Frontal cortex (tissue), 4 donors: ENCODE results near the gene GSDME. TPM values are rescaled to one million over a fixed set of nuclear protein-coding genes. Genes with fewer than 3 reads are reported as not detected.

Experiments used
- DNase-seq, 2 donors: peaks; one replicate each; pipeline ENCODE4 v3.0.0; 2012; ENCODE audit warnings: low spot score in 2 of 2
- FAIRE-seq: peaks from 2 replicates; lab custom pipeline; 2012; peaks lifted over from hg19 to GRCh38; lab: Jason Lieb, UNC
- total RNA-seq: library from RNA; depleted of rRNA; stranded (reverse); fragments of >200 nt; gene quantifications from one replicate; pipeline ENCODE4 v1.2.3, GENCODE V29; 2014
- donor health status: control.
- donor health status: control.
- donor health status: control.

The GSDME gene
- total RNA-seq, 1 donor from 2014 or later = 39.5 TPM

DNA sequence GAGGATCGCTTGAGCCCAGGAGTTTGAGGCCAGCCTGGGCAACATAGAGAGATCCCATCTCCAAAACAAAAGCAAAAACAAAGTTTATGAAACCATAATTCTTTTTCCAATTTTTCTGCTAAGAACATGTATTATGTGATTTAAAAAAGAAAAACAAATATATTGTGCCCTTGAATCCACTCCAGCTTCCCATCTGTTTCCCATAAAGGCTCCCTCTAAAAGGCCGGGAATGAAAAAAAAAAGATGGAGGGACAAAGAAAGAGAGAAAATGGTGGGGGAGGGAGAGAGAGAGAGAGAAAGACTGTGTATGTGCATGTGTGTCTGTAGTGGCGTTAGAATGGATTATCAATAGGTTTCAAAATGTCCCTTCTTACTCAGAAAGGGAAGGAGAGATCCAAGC, 20.5 kb upstream of the GSDME start:
- FAIRE-seq (no peak), DNase-seq (no peak)

DNA sequence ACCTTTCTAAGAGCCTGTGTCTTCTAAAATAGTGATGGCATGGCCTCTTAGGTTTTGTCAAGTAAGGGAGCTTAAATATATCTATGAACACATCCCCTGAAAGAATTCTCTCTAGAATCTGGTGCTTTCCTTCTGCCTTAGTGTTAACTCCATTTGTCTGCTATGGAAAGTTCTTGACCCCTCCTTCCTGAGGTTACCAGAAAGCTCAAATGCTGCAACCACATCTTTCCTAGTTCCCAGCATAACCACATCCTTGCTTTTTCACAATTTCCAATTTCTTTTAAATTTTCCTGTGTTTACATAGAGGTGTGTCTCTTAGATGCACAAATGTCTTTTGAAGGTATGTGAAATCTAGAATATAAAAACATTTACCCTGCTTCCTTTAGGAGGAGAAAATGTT, 16.4 kb upstream of the GSDME start:
- FAIRE-seq (no peak), DNase-seq (no peak)

DNA sequence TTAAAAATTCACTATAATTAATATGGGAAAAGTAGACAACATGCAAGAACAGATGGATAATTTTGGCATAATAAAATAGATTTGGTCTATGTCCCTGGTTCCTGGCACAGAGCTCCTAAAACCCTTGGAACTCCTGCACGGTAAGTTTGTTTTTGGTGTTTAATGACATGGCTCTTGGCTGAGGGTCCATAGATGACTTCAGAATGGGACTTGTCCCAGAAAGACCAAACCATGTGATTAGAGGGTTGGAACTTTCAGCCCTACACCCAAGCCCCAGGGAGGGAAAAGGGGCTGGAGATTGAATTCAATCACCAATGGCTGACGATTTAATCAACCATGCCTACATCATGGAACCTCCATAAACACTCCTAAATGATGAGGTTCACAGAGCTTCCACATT, 12.6 kb upstream of the GSDME start:
- DNase-seq (no peak), FAIRE-seq (no peak)

DNA sequence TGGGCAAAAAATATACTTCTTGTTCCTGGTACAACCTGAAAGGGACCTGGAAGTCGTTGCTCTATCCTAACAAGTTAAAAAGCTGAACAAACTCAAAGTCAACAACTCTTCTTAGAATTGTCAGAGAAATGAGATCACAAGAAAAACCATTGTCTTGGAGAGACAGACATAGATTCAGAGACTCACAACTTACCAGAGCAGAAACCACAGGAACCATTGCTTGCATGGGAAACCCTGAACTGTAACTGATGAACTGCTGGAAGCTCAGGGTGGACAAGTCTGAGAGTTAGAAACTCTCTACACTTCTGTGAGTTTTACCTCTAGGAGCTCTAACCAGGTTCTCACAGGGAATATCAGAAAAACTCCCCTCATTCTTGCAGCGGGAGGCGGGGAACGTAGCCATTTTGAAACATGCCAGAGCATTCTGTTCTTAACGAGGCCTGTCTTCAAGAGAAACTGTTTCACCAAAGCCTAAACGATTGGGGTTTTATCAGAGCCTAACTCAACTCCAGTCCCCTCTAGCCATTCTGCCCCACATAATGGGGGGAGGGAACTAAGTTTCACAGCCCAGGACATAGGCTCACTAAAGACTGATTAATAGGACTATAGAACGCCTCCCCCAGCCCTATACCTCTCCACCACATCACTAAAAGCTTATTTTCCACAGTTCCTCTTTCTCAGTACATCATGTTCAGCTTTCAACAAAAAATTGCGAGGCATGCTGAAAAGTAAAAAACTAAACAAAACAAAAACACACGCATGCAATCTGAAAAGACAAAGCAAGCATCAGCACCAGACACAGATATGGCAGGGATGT, 12.0 kb upstream of the GSDME start:
- no peak for FAIRE-seq
- DNase-seq = no peak

DNA sequence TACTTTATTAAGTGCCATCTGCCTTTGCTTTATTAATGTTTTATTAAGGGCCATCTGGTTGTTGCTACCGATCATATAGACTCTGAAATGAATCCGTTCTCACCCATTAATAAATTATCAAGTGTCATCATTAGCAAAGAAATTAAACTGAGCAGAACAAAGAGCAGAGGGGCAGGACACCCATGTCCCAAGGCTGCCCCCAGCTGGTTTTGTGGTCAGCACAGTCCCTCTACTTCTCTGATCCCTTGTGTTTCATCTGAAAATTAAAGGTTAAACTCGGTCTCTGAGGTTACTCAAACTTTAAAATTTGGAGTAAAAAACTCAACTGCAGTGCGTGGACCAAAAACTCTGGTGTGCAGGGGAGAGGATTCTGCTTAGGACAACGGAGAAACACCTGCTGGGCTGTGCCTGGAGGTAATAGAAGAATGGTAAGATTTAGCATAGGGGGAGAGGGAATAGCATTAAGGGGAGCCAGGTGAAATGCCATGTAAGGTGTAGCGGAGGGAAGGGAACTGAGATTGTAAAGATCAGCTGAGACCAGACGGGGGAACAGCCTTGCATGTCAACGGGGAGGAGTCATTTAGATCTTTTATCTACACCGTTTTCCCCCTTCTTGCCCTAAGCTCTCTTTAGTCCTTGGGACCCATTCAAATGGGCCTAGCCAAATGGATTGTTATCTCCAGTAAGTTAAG, 10.8 kb upstream of the GSDME start:
- DNase-seq = no peak
- FAIRE-seq = no peak

DNA sequence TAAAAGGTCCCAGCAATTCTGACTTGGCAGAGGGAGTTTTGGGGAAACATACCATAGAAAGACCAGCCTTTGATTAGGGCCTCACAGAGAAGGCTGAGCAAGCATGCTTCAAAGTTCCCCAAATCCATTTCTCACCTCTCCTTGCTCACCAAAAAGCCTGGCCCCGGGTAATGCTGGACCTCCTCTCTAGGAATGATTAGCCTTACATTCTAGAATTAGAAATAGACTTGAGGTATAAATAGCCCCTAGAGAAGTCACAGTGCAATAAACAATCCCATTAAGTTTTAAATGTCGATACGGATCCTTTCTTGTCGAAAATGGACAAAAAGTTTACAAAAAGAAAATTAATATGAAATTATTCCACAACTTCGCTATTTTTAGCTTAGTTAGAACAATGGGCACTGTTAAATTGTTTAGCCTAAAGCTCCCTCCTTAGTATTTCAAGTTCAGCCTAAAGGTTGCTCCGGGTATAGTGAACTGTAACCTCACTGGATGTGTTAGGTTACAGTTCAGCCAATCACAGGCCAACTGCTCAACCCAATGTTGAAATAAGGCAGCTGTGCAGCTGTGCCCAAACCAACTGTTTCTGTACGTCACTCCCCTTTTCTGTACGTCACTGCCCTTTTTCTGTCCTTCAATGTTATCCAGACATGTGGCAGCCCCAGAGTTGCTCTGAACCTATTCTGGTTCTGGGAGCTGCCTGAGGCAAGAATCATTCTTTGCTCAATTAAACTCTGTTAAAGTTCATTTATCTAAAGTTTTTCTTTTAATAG, 7.9 kb upstream of the GSDME start:
- DNase-seq = no peak
- FAIRE-seq = no peak

DNA sequence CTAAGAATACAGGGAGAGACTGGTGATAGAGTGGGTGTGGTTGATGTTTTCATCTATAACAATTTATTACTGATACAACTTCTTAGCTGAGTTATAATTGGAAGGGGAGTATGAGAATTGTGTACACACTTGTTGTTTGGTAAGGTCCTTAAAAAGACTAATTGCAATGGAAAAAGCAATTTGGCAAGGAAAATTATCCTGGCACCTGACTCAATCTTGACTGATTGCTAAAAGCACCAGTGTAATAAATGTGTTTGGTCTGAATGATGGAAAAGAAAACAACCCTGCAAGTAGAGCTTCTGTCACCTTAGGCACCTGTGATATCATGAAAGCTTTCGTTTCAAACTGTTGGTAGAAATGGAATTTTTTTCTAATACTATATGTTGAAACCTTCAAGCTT, 6.7 kb upstream of the GSDME start:
- DNase-seq (no peak), FAIRE-seq (no peak)

DNA sequence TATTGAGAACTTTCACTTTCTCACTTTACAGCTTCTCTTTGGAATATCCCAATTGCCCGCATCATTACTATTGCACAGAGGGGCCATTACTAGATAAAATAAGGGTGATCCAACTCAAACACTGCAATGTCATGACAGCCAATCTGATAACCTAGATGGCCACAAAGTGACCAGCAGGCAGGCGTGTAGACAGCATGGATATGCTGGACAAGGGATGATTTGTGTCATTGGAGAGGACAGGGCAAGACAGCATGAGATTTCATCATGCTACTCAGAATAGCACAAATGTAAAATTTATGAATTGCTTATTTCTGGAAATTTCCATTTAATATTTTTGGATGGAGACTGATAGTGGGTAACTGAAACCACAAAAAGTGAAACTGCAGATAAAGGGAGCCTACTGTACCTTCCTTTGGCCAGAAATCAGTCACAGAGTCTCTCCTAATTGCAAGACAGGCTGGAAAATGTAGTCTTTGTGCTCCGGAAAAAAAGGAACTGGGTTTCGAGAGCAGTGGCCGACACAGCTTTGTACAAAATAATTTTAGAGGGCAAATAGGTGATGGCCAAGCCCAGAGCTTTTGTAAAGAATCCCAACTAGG, 6.1 kb upstream of the GSDME start:
- DNase-seq = no peak
- no peak for FAIRE-seq

DNA sequence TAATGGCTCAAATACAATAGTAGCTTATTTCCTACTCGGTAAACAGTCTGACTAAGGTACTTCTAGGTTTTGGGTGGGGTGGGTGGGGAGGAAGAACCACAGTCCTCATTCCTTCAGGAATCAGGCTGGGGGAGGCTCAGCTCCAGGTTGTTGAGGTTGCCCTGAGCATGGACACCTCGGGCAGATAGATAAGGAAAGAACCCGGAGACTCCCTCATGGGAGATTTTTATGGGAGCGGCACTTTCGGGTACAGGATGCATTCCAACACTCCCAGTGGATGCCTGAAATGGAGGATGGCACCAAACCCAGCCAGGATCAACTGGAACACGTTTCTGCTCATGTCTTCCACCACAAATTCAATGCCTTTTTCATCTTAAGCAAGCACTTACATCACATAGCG, 5.5 kb upstream of the GSDME start:
- no peak for FAIRE-seq
- no peak for DNase-seq

DNA sequence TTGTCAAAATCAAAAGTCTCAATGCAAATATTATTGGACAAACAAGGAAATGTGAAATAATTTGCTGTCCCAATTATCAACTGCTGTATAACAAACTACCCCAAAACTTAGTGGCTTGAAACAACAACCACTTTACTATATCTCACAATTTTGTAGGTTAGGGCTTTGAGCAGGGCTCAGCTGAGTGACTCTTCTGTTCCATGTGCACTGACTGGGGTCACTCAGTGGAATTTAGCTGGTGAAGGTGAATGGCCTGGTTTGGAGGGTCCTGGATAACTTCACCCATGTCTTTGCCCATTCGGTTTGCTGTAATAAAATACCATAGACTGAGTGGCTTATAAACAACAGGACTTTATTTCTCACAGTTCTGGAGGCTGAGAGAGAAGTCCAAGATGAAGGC, 3.7 kb upstream of the GSDME start:
- FAIRE-seq (no peak), DNase-seq (no peak)

DNA sequence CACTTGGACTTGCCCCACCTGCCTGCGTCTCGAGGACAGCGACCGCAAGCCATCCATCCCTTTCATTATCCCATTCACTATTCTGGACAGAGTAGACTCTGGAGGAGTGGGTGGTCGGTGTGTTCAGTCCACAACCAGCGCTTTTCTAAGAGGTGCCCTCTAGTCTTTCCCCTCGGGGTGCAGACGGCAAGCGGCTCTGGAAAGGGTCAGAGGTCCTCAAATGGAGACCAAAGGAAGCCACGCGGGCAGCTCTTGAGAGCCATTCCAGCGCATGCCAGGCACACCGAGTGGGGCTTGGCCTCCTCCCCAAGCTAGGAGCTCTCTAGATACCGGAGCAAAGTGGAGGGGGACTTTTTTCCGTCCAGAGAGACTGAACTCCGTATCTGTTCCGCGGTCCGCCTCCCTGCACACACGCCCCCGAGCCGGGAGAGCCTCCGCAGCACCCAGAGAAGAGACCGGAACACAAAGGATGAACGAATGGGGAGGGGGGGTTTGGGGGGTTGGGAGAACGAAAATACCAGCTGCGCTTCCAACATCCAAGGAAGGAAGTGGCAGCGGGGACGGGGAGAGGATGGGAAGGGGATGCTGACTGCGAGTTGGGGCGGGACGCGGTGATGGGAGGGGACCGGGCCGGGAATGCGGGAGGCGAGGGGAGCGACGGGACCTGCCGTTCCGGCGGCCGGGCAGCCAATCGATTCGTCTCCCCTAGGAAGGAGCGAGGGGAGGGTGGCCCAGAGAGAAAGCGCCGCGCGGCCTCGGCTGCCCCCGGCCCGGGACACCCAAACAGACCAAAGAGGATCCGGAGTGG, 515 bp downstream of the GSDME start:
- FAIRE-seq = no peak

DNA sequence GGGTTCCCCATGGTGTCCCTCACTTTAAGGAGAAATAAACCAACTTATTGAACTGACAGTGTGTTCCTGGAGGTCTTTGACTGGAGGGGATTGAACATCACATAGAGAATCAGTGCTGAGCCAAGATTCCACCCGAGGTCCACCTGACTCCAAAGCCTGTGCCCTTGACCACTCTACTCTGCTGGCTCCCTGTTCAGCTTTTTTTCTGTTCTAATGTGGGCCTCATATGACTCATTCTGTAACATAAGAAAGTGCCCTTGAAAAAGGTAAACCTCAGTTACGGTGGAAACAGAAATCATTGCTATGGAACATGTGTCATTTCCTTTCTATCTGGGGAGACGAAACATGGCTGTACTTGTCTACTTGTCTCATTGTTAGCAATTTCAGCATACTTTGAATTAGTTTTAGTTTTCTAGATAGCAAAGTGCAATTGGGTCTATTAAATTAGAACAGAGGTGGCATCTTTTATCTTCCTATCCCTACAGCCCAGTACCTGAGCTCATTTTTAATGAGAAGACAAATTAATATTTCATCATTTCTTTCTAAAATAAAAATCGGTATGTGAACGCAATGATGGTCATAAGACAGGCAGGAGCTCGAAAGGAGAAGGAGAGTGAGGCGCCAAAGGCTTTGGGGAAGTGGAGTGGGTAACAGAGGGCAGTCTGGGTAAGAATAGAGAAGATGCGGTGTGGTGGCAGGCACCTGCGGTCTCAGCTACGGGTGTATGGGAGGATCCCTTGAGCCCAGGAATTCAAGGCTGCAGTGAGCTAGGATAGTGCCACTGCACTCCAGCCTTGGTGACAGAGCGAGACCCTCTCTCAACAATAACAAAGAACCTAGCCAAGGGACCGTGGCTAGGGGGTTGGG, 1.5 kb downstream of the GSDME start:
- FAIRE-seq = no peak
- DNase-seq = no peak

More for the DNA sequence above, 515 bp downstream of the GSDME start:
- peak; percentile 33 to 55 for DNase-seq

DNA sequence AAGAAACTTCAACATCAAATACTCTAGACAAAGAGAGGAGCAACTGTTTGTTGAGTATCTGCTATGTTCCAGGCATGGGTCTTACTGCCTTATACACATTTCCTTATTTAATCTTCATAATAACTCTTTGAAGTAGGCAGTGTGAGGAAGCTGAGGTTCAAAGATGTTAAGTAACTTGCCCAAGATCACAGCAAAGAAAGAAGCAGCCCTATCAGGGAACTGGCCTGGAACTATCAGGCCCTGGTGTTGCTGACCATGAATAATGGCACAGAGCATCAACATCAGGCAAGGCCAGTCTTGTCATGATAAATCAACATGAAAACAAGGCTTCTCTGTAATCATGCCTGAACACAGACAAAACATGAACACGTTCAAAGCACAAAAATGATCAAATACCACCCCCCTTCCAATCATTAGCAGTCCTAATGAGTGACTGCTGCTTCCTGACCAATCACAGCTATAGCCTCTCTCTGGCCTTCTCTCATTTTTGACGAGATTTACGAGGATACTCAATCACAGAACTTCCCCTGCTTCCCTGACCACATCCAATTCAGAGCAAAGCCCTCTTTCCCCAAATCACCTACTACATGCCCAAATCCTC, 2.3 kb downstream of the GSDME start:
- no peak for FAIRE-seq
- DNase-seq = no peak

DNA sequence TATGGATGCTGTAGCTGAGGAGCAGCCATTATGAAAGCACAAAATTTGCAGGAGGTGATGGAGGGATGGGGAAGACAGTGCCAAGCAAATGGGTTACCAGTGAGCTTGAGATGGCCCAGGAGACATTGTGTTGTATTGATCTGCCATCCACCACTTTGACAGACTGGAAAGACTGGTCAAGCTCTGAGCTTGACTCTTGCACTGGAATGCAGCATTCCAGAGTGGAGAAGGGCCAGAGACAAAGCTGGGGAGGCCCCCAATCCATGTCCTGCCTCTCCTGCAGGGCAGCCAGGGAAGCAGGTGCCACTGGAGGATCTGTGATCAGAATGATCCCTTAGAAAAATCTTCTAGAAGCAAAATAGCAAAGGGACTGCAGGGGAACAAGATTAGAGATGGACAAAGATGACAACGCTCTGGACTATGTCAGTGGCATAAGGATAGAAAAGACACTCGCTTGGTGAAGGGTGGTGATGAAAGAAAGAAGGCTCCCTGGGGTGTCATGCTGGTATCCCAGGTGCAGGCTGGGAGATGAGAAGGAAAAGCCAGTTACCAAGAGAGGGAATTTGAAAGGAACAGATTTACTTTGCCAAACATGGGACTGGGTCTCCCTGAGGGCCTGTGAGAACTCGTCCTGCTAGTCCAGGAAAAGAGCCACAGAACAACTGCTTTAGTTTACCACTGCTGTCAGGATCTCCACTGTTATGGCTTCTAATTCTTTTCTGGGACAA, 5.0 kb downstream of the GSDME start:
- no peak for DNase-seq
- no peak for FAIRE-seq

DNA sequence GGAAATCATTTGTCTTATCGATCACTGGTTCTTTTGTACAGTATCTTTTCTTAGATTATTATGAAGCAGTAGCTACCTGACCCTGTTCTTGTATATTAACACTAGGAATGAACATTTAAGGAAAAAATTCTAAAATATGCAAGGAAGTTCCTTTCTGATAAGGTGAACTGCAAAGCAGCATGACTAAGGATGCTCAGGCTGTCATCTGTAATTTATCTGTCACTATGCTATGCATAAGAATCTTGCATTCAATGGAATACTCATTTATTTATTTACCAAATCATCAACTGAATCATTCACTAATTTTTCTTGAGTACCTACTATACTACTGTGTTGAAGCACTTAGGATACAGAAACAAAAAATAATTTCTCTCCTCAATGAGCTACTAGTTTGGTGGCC, 5.8 kb downstream of the GSDME start:
- no peak for DNase-seq
- FAIRE-seq = no peak

DNA sequence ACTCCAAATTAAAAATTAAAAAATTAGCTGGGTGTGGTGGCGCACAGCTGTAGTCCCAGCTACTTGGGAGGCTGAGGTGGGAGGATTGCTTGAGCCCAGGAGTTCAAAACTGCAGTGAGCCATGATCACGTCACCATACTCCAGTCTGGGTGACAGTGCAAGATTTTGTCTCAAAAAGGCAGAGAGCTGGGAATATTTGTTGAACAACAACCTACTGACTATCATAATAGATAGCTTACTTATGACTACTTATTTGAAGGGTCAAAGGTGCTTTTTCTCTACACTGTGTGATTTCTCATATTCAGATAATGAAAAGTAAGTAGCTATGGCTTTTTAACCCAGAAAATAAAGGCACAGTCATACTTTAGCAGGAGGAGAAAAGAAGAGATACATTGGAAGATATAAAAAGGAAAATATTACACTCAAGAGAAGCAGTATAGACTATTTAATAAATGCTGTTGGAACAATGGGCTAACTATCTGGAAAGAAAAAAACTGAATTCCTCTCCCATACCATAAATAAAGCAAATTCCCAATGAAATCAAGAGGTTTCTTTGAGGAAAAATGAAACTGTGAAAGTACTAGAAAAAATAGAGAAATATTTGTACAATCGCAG, 6.7 kb downstream of the GSDME start:
- FAIRE-seq = no peak
- DNase-seq = no peak

DNA sequence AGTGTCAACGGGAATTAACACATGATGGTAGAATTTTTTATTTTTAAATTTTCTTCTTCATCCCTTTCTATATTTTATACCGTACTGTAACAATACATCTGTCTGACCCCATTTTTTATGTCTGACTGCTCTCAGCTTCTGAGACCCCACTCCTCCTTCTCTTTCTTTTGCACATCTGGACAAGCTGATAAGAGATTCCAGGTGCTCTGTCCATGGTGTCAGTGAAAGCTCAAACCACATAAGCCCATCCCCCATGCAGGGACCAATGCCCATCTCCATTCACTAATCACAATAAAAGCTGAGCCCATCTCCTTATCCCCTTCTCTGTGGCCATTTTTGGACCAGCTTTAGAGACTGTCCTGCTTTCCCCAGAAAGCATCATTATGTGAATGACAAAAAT, 8.7 kb downstream of the GSDME start:
- FAIRE-seq (no peak), DNase-seq (no peak)
